WTC11 (cell line): ENCODE results near the gene PRRG1. TPM values are rescaled to one million over a fixed set of nuclear protein-coding genes. Genes with fewer than 3 reads are reported as not detected.

ENCODE experiments used
- ATAC-seq: fragments of 200-7000 bp; cut with Tn5 transposase; 2 replicates; pipeline ENCODE4 v1.10.0; 2021; ENCODE audit warnings: mild to moderate bottlenecking, moderate library complexity
- CTCF ChIA-PET: fragments of 300-600 bp; sonication (Branson Sonifier 250); formaldehyde crosslinking; loops from one replicate; lab custom pipeline; 2021; ENCODE audit warnings: antibody characterized with exemption; lab: Charles Lee
- POLR2A ChIA-PET: fragments of 350-600 bp; sonication (Branson Sonifier 250); formaldehyde crosslinking; loops from one replicate; lab custom pipeline; 2021; ENCODE audit warnings: antibody characterized with exemption; lab: Charles Lee
- DNase-seq: peaks from one replicate; pipeline ENCODE4 v3.0.0; 2021; ENCODE audit warnings: low spot score
- H3K27ac Mint-ChIP-seq: 2 replicates; pipeline ENCODE4 v1.8.0; 2021; ENCODE audit warnings: mixed read lengths
- H3K27me3 Mint-ChIP-seq: 2 replicates; pipeline ENCODE4 v1.8.0; 2021; ENCODE audit warnings: low read depth, mild to moderate bottlenecking, moderate library complexity, mixed read lengths
- H3K36me3 Mint-ChIP-seq: 2 replicates; pipeline ENCODE4 v1.8.0; 2021; ENCODE audit warnings: mixed read lengths
- H3K4me1 Mint-ChIP-seq: 2 replicates; pipeline ENCODE4 v1.8.0; 2022; ENCODE audit warnings: mixed read lengths
- H3K4me3 Mint-ChIP-seq: 2 replicates; pipeline ENCODE4 v1.8.0; 2021; ENCODE audit warnings: mild to moderate bottlenecking, moderate library complexity, mixed read lengths
- H3K9me3 Mint-ChIP-seq: 2 replicates; pipeline ENCODE4 v1.8.0; 2021; ENCODE audit warnings: mixed read lengths
- ATF1 ChIP-seq: sonication (generic); formaldehyde crosslinking; IDR thresholded peaks from 2 replicates; pipeline ENCODE4 v1.8.1; 2023; ENCODE audit warnings: mild to moderate bottlenecking, moderate library complexity, missing genetic modification reagents
- ATF3 ChIP-seq: sonication (generic); formaldehyde crosslinking; conservative IDR thresholded peaks from 2 replicates; pipeline ENCODE4 v1.8.1; 2022; ENCODE audit warnings: mild to moderate bottlenecking, missing genetic modification reagents
- CBFB ChIP-seq: sonication (generic); formaldehyde crosslinking; IDR thresholded peaks from 2 replicates; pipeline ENCODE4 v1.8.1; 2022; ENCODE audit warnings: mild to moderate bottlenecking, low read depth, missing genetic modification reagents
- E2F5 ChIP-seq: sonication (generic); formaldehyde crosslinking; IDR thresholded peaks from 2 replicates; pipeline ENCODE4 v1.8.1; 2022; ENCODE audit warnings: mild to moderate bottlenecking, moderate library complexity, missing genetic modification reagents
- FOXJ3 ChIP-seq: sonication (generic); formaldehyde crosslinking; IDR thresholded peaks from 2 replicates; pipeline ENCODE4 v1.9.0; 2021; ENCODE audit warnings: missing genetic modification reagents, mild to moderate bottlenecking, borderline replicate concordance
- FOXP1 ChIP-seq: sonication (generic); formaldehyde crosslinking; IDR thresholded peaks from 2 replicates; pipeline ENCODE4 v1.8.0; 2022; ENCODE audit warnings: missing genetic modification reagents, mild to moderate bottlenecking, moderate library complexity, borderline replicate concordance
- NR2C2 ChIP-seq: sonication (generic); formaldehyde crosslinking; IDR thresholded peaks from 2 replicates; pipeline ENCODE4 v1.8.0; 2022; ENCODE audit warnings: mild to moderate bottlenecking, missing genetic modification reagents
- NR3C1 ChIP-seq: sonication (generic); formaldehyde crosslinking; conservative IDR thresholded peaks from 2 replicates; pipeline ENCODE4 v1.8.1; 2023; ENCODE audit warnings: low read depth, mild to moderate bottlenecking, missing genetic modification reagents
- SP1 ChIP-seq: sonication (generic); formaldehyde crosslinking; conservative IDR thresholded peaks from 2 replicates; pipeline ENCODE4 v1.8.1; 2022; ENCODE audit warnings: missing genetic modification reagents
- ZNF219 ChIP-seq: sonication (generic); formaldehyde crosslinking; IDR thresholded peaks from 2 replicates; pipeline ENCODE4 v1.8.0; 2023; ENCODE audit warnings: missing genetic modification reagents, mild to moderate bottlenecking, borderline replicate concordance
- ZNF423 ChIP-seq: fragments of 250-450 bp; sonication (Bioruptor Pico); IDR thresholded peaks from 2 replicates; pipeline ENCODE4 v2.1.2; 2022; ENCODE audit warnings: mild to moderate bottlenecking, moderate library complexity
- ZSCAN18 ChIP-seq: fragments of 250-450 bp; sonication (Bioruptor Pico); IDR thresholded peaks from 2 replicates; pipeline ENCODE4 v2.1.2; 2022; ENCODE audit warnings: mild to moderate bottlenecking, moderate library complexity
- total RNA-seq: library from RNA; stranded (reverse); gene quantifications from 3 replicates; pipeline ENCODE4 v1.2.3, GENCODE V29; 2021
- TF ChIP-seq, protein P1 (sequence below): fragments of 250-450 bp; sonication (Bioruptor Pico); IDR thresholded peaks from 2 replicates; pipeline ENCODE4 v1.9.0; 2021; ENCODE audit warnings: mild to moderate bottlenecking
- TF ChIP-seq, protein P2 (sequence below): sonication (generic); formaldehyde crosslinking; IDR thresholded peaks from 2 replicates; pipeline ENCODE4 v1.8.1; 2022; ENCODE audit warnings: low read depth, mild to moderate bottlenecking, moderate library complexity, missing genetic modification reagents, borderline replicate concordance
- TF ChIP-seq, protein P3 (sequence below): sonication (generic); formaldehyde crosslinking; IDR thresholded peaks from 2 replicates; pipeline ENCODE4 v1.8.1; 2022; ENCODE audit warnings: low read depth, missing genetic modification reagents, borderline replicate concordance
- TF ChIP-seq, protein P4 (sequence below): fragments of 250-450 bp; sonication (Bioruptor Pico); IDR thresholded peaks from 2 replicates; pipeline ENCODE4 v1.8.0; 2021; ENCODE audit warnings: mild to moderate bottlenecking

PRRG1 gene
- total RNA-seq, 1 experiment from 2014 or later, result 8.1 TPM

GRCh38 chrX:37361596-37361995 is 12.4 kb downstream of the PRRG1 start (continued):
- no peak for TF ChIP-seq ATF1 (CRISPR knock-in tag)
- no peak for TF ChIP-seq NR2C2 (CRISPR knock-in tag)
- TF ChIP-seq FOXJ3 (CRISPR knock-in tag), result no peak
- no peak for TF ChIP-seq E2F5 (CRISPR knock-in tag)
- TF ChIP-seq, all 79 proteins: peak for 0

DNA sequence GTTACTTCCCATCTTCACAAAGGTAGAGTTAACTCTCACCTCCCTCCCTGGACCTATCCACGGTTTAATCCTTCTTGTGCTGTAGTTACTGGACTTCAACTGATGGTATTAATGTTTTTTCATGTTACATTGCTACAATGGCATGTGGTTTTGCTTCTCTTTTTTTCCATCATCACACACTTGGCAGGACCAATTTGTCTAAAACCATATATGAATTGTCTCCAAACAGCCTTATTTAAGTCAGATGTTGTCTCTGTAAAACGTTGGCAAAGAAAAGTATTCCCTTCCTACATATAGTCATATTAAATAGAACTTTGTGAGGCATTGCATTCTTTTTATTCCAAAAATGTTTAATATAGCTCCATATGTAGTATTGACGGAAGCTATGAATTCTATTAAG is 15.5 kb downstream of the PRRG1 start:
- Mint-ChIP-seq H3K36me3 (0 out of 2 replicates have a peak, but pooled peaks cover 6% of the 10 kb centered on the region), H3K9me3 (peaks cover 11% of the 10 kb centered on the region), H3K4me1 (peaks cover 11% of the 10 kb centered on the region), H3K27me3 (no peaks in the 10 kb centered on the region), H3K27ac (no peak overlapping the region), H3K4me3 (no peak overlapping the region)
- no peak for TF ChIP-seq NR3C1
- TF ChIP-seq, protein P1, sequence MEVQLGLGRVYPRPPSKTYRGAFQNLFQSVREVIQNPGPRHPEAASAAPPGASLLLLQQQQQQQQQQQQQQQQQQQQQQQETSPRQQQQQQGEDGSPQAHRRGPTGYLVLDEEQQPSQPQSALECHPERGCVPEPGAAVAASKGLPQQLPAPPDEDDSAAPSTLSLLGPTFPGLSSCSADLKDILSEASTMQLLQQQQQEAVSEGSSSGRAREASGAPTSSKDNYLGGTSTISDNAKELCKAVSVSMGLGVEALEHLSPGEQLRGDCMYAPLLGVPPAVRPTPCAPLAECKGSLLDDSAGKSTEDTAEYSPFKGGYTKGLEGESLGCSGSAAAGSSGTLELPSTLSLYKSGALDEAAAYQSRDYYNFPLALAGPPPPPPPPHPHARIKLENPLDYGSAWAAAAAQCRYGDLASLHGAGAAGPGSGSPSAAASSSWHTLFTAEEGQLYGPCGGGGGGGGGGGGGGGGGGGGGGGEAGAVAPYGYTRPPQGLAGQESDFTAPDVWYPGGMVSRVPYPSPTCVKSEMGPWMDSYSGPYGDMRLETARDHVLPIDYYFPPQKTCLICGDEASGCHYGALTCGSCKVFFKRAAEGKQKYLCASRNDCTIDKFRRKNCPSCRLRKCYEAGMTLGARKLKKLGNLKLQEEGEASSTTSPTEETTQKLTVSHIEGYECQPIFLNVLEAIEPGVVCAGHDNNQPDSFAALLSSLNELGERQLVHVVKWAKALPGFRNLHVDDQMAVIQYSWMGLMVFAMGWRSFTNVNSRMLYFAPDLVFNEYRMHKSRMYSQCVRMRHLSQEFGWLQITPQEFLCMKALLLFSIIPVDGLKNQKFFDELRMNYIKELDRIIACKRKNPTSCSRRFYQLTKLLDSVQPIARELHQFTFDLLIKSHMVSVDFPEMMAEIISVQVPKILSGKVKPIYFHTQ (CRISPR knock-in tag), result no peak
- TF ChIP-seq CBFB (CRISPR knock-in tag), result no peak
- TF ChIP-seq FOXP1 (CRISPR knock-in tag), result no peak
- no peak for TF ChIP-seq SP1
- TF ChIP-seq ZSCAN18 (CRISPR knock-in tag), result no peak
- no peak for TF ChIP-seq ZNF219 (CRISPR knock-in tag)
- no peak for TF ChIP-seq ATF1 (CRISPR knock-in tag)
- TF ChIP-seq ATF3, result no peak
- TF ChIP-seq, protein P2, sequence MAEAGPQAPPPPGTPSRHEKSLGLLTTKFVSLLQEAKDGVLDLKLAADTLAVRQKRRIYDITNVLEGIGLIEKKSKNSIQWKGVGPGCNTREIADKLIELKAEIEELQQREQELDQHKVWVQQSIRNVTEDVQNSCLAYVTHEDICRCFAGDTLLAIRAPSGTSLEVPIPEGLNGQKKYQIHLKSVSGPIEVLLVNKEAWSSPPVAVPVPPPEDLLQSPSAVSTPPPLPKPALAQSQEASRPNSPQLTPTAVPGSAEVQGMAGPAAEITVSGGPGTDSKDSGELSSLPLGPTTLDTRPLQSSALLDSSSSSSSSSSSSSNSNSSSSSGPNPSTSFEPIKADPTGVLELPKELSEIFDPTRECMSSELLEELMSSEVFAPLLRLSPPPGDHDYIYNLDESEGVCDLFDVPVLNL (CRISPR knock-in tag), result no peak
- TF ChIP-seq ZNF423 (CRISPR knock-in tag), result no peak
- TF ChIP-seq, protein P3, sequence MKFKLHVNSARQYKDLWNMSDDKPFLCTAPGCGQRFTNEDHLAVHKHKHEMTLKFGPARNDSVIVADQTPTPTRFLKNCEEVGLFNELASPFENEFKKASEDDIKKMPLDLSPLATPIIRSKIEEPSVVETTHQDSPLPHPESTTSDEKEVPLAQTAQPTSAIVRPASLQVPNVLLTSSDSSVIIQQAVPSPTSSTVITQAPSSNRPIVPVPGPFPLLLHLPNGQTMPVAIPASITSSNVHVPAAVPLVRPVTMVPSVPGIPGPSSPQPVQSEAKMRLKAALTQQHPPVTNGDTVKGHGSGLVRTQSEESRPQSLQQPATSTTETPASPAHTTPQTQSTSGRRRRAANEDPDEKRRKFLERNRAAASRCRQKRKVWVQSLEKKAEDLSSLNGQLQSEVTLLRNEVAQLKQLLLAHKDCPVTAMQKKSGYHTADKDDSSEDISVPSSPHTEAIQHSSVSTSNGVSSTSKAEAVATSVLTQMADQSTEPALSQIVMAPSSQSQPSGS, result no peak
- TF ChIP-seq, protein P4, sequence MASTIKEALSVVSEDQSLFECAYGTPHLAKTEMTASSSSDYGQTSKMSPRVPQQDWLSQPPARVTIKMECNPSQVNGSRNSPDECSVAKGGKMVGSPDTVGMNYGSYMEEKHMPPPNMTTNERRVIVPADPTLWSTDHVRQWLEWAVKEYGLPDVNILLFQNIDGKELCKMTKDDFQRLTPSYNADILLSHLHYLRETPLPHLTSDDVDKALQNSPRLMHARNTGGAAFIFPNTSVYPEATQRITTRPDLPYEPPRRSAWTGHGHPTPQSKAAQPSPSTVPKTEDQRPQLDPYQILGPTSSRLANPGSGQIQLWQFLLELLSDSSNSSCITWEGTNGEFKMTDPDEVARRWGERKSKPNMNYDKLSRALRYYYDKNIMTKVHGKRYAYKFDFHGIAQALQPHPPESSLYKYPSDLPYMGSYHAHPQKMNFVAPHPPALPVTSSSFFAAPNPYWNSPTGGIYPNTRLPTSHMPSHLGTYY, result no peak
- DNase-seq (no peak), ATAC-seq (no peak)
- POLR2A ChIA-PET, result no interaction called here
- CTCF ChIA-PET, result no interaction called here
